IPS-NIHi7 (cell line): Measurements from ENCODE around the gene SPATA24.
A peak's percentile ranks its signal among the peaks of the same experiment; 100 is the strongest.
"Not testable (repeated sequence)": the region's sequence is repeated elsewhere in the genome, so short reads cannot be mapped to it uniquely, and the experiment has no call there.

Experiments
- DNase-seq: peaks from one replicate; pipeline ENCODE4 v3.0.0; 2012; ENCODE audit warnings: mixed read lengths; ENCODE audit errors: extremely low spot score

SPATA24 gene

DNA sequence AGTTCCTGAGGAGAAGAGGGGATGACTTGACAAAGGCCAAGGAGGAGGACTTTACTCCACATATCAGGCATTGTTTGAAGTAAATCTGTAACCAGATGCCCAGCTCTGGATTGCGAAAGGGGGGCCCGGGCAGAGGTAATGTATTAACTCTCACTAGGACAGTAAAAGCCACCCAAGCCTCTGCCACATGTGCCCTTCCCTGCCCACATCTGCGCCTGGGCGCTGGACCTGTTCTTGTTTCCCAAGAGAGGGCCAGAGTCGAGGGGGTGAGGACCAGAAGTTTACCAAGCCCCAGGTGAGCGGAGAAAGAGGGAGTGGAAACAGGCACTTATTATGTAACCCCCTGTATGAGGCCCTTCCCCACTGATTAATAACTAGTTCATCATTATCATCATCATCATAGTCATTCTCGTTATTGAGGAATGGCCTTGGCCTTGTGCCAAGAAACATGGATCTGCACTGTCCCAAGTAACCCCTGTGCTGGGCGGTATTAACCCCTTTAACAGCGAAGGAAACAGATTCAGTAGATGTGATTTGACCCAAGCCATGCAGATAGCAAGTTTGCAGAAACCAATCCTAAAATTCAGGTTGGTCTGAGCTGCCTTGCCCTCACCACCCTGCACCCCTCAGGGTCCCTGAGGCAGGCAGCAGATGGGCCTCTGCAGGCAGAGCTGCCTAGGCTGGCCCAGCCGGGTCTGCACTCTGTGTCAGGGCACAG is 20.5 kb downstream of the SPATA24 start, which contains the start of gene SLC23A1:
Gene SLC23A1 (minus strand): TSS at position 23 of the 718 bp plus-strand sequence. CDS start 44 bp downstream, outside the sequence.
- DNase-seq: no peak

DNA sequence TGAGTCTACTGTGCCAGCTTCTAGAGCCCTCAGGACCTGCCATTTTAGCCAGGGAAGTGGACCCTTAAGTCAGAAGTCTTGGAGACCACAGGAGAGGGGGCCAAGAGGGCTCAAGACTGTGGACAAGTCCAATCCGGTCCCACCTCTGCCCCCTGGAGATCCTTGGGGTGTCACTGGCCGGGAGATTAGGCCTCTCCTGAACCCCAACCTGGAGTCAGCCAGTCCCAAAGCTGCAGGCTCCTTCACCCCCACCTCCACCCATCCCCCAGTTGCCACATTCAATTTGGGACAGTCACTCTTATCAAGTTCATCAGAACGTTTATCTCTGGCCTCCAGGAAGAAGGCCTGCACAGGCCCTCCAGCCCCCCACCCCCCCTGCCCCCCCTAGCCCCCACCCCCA is 21.1 kb downstream of the SPATA24 start:
- DNase-seq: no peak

DNA sequence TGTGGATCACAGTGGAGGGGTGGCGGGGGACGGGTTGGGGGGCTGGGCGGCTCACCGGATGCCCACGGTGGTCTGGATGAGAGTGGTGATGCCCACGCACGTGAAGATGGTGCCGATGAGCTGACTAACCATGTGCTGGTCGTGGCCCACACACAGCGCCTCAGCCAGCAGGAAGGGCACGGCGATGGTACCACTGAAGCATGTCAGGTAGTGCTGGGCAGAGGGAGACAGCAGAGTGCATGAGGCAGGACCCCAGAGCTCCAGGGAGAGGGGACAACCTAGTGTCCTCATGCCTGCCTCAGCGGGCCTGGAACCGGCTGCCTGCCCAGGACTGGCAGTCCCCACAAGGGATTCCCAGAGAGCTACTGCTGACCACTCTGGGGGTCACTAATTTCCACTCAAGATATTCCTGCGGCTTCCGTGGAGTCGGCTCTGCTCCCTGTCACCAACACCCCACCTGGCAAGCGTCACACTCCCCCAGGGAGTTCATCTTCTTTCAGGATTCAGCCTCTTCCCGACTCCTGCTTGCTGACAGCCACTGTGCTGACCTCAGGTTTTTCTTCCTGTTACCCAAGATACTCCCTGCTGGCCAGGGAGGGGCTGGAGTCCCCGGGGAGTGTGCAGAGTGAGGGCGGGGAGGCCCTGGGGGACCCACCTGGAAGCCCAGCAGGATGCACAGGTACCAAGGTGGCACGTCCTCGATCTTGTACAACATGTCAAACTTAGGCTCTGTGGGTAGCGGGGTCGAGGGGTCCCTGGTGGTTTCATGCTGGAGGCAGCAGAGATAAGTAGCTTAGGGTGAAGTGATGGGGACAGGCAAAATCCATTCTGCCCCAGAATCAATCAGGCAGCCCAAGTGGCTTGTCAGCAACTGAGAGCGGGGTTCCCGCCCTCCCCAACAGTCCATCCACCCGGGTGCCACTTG is 21.8 kb downstream of the SPATA24 start:
- no peak for DNase-seq

DNA sequence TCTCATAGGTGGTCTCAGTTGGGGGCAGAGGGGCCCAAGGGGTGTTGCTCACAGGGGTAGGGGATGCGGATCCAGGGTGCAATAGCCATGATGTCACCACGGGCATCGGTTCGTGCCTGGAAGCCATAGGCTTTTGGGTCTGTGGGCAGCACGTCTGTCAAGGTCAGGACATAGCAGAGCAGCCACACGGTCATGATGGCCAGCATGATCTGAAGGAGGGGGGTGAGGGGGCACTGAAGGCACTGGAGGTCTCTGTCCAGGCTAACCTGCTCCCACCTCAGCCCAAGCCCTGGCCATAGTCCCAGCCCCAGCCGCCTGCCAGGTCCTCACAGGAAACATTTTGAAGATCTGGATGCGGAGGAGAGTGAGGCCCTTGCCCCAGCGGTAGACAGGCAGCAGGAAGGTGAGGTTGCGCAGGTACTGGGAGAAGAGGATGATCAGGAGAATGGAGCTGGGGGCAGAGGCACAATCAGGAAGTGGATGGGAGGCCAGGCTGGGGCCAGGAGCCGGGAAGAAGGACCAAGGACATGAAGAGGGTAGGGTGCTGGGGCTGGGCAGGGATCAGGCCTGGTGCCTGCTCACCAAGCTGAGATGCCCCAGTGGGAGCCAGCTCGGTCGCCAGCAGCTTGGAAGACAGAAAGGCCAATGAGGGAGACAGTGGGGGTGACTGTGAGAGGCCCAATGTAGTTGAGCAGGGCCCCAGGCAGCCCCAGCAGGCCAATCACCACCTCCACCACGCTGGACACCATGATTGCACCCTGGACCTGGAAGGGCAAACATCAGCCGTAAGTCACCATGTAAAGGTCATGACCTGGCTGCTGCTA is 24.1 kb downstream of the SPATA24 start:
- DNase-seq: no peak

DNA sequence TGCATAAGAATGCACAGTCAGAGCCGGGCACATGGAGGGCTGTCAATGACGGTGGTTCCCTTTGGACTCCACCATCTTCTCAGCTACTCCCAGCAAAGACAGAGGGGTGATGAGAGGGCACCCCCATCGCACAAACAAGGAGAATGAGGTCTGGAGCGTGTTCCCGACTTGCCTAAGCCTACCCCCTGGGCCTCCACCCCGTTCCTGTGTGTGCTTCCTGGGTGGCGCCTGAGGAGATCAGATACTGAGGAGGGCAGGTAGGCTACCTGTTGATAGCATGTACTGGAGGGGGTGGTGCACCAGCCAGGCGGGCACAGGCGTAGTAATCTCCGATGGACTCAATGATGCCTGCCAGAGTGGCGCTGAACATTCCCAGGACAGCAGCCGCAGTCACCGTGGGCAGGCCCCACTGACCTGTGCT is 24.9 kb downstream of the SPATA24 start:
- no peak for DNase-seq

DNA sequence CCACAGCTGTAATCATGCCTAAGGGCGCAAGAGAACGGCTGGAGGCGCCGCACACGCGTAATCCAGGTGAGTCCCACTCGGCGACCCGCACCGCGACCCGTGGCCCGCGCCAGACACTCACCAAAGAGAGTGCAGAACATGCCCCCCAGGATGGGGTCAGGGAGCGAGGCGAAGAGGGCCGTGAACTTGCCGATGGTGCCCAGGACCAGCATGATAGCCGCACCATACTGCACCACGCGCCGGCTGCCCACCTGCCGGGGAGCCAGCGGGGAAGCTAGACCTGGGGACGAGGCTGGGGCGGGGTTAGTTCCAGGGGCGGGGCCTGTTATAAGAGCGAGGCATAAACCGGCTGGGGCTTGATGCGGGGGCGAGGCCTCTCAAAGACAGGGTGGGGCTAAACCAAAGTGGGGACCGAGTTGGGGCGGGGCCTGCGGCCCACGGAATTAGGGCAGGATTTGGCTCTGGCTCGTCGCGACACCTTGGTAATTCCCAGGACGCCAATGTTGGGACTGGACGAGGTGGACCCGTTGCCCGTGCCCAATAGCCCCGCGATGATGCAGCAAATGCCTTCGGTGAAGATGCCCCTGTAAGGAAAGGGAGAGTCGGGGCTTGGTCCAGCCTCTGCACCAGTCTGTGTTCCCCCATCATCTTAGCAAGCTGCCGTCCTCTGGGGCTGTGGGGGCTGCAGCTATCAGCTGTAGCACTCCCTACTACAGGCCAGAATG is 25.6 kb downstream of the SPATA24 start:
- peak; percentile 79 for DNase-seq

DNA sequence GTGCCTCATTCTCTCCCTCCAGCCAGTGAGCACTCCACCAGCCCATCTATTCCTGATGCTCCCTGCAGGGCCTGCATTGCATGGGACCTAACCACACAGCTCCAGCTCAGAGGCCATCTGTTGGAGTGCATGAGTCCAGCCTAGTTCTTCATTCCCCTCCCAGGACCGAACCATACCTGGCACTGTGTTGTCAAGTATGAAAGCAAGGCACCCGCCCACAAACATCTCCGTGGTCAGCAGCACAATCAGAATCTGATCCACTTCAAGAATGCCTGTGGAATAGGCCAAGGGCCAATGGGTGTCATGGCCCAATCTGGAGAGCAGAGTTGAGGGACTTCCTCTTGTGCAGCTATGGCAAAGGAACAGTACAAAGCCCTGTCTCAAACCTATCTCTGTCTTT is 26.7 kb downstream of the SPATA24 start:
- no peak for DNase-seq

DNA sequence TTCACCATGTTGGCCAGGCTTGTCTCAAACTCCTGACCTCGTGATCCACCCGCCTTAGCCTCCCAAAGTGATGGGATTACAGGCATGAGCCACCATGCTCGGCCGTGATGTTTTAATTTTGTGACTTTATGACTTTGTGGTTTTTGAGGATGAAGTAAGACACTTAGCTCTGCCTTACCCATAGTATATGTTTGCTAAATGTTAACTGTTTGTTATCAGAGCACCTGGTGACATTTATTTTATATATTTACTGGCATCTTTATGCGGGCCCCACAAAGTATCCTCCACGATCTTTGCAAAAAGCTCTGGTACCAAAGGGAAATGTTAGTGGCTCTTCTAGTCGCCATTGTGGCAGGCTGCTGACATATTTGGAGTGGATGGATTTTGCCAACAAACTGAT is 27.5 kb downstream of the SPATA24 start:
- DNase-seq: no peak

DNA sequence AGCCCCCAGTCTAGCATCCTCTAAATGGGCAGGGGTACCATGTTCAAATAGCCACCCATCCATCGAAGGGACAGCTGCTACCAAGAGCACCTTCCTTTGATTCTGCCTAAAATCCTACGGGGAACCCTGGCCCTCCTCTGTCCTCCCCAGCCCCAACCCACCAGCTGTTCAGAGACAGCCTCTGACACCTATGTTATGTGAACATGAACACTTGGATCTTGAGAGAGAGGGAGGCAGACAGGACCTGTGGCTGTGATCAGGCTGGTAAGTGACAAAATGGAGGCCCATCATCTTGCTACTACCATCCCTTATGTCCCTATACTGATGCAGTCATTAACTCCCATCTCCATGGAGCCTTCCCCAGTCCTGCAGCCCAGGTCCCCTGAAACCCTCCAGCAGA is 29.0 kb downstream of the SPATA24 start:
- DNase-seq: no peak

DNA sequence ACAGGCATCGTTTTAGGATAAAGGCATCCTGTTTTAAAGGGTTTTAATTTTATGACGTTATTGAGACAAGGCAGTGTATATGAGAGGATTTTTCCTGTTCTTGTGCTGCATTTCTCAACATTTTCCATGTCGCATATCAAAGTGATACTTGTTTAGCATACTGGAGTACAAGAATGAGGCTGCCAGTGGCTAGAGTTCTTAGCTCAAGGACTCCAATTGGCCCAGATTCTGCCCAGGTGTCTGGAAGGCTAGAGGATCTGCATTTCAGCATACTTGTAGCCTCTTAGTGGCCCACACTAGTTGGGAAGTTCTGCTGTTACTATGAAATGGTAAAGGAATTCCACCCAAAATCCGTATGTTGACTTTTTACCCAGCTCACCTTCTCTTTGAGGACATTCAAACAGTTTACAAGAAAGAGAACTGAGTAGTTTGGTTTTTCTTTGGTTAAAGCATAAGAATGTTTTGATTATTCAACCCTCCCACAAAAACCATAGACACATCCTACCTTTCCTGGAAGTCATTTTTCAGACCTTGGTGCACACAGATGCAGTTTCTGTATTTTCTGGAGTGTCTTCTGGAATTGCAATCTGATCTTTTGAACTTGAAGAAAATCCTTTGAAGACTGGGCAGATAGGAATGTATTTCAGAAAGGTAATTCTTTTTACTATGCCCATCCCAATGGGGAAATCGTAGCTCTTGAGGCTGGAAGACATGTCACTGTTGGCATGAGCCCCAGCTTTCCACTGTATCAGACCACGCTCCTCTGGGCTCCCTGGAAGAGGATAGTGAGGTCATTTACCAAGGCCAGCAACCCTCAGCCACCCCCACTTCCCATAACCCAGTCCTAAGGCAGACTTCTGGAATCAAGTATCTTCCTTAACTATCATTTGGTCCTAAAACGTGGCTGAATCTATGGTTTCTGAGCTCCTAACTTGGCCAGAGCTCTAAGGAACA is 32.1 kb downstream of the SPATA24 start:
- DNase-seq: no peak

DNA sequence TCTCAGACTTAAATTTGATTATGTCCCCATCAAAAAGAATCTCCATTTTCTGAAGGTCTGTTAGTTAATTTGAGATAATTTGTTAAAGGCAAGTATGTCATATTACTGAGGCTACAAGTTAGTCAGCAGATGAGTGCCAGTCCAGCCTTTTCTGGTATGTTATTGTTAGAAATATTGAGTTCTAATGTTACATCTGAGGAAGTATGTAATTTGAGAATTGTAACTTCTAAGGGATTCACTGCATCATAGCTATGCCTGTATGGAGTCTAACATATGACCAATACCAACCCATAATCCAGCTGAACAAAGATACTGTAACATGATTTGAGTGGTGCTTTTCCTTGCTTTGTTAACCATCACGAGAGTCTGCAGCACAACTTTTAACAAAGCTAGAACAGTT is 34.7 kb downstream of the SPATA24 start:
- no peak for DNase-seq

DNA sequence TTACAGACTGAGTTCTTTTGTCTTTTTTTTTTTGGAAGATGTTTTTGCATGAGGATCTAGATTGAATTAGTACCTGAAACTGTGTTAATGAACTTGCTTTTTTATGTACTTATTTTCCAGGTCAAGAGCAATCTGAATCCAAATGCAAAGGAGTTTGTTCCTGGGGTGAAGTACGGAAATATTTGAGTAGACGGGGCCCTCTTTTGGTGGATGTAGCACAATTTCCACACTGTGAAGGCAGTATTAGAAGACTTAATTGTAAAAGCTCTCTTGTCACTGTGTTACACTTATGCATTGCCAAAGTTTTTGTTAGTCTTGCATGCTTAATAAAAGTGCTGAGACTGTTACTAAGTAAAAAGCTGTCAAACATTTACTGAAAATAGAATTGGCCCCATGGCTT is 35.3 kb downstream of the SPATA24 start:
- no peak for DNase-seq

DNA sequence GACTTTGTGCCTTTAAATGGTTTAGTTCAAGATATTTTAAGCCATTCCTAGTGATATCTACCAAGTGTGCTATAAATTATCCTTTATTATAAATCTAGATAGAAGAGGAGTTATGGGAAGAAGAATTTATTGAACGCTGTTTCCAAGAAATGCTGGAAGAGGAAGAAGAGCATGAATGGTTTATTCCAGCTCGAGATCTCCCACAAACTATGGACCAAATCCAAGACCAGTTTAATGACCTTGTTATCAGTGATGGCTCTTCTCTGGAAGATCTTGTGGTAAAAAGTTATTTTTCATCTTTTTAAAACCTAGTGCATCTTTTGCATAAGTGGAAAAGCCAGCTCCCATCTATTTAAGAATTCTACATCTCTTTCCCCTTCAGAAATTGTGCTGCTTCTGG is 39.4 kb downstream of the SPATA24 start:
- DNase-seq: no peak

DNA sequence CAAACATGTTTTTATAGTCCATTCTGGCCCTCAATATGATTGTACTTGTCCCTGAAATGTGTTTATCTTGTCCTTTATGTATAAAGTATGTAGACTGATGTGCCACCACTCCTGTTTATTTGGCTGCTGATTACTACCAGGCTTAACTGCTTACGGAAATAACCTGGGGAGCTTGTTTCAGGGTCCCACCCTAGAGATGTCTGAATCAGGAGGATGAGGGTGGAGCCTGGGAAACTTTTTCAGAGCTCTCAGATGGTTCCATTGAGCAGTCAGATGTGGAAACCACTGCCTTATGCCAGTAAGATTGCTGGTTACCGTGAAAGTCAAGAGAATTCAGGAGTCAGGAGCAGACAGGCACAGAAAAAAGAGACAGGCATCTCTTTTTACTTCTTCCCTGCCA is 40.0 kb downstream of the SPATA24 start:
- no peak for DNase-seq

DNA sequence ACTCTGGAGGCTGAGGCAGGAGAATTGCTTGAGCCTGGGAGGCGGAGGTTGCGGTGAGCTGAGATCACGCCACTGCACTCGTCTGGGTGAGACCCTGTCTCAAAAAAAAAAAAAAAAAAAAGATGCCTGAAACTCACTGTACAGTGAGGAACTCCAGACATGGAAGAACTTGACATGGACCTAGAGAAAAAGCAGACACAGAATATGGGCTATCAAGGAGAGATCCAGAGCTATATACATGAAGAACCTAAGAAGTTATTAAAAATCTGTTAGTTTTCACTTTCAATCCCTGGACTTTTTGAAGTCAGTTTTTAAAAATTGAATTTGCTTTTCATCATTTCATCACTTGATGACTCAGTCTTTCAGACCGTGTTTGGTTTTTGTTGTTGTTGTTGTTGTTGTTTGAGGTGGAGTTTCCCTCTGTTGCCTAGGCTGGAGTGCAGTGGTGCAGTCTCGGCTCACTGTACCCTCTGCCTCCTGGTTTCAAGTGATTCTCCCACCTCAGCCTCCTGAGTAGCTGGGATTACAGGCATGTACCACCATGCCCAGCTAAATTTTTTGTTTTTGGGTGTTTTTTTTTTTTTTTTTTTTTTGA is 42.0 kb downstream of the SPATA24 start:
- no peak for DNase-seq

DNA sequence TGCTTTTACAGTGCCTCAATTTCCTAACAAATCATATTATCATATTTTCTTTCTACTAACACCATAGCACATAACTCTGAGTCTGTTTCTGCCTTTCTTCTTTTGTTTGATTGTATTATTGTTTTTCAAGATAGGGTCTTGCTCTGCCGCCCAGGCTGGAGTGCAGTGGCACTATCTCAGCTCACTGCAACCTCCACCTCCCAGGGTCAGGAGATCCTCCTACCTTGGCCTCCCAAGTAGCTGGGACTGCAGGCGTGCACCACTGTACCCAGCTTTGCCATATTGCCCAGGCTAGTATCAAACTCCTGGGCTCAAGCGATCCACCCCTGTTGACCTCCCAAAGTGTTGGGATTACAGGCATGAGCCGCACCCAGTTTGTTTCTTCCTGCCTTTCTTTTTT is 43.5 kb downstream of the SPATA24 start:
- DNase-seq: no peak

DNA sequence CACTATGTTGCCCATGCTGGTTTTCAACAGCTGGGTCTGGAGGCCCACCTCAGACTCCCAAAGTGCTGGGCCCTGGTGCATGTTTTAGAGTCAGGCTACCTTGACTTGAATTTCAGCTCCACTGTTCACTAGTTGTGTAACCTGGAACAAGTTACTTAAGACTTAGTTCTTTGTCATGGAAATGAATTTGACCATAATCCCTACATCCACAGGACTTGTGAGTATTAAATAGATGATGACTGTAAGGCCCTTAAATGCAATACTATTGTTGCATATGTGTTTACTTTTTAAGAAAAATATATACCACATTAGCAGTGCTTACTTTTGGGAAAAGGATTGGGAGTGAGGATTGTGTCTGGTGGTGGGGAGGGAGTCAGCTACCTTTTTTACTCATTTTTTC is 45.8 kb downstream of the SPATA24 start:
- no peak for DNase-seq

DNA sequence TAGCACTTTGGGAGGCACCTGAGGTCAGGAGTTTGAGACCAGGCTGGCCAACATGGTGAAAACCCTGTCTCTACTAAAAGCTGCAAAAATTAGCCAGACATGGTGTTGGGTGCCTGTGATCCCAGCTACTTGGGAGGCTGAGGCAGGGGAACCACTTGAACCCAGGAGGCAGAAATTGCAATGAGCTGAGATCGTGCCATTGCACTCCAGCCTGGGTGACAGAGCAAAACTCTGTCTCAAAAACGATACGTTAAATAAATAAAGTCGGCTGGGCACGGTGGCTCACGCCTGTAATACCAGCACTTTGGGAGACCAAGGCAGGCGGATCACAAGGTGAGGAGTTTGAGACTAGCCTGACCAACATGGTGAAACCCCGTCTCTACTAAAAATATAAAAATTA is 48.0 kb downstream of the SPATA24 start:
- DNase-seq: not testable (repeated sequence)

DNA sequence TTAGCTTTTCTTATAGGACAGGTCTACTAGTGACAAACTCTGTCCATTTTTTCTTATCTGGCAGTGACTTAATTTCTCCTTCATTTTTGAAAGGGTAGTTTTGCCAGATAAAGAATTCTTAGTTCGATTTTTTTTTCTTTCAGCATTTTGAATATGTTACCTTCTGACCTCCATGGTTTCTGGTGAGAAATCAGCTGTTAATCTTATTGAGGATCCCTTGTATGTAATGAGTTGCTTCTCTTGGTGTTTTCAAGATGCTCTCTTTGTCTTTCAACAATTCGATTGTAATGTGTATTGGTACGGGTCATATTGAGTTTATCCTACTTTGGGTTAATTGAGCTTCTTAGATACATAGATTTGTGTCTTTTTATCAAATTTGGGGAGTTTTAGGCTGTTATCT is 49.7 kb downstream of the SPATA24 start:
- no peak for DNase-seq

DNA sequence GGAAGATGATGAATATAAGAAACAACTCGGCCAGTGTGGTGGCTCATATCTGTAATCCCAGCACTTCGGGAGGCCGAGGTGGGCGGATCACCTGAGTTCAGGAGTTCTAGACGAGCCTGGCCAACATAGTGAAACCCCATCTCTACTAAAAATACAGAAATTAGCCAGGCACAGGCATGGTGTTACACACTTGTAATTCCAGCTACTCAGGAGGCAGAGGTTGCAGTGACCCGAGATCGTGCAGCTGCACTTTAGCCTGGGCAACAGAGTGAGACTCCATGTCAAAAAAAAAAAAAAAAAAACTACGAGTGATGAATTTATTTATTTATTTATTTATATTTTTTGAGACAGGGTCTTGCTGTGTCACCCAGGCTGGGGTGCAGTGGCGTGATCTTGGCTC is 56.0 kb downstream of the SPATA24 start:
- DNase-seq: not testable (repeated sequence)
